SU-DHL-6 (cell line): ENCODE results near the gene DPP4.
A peak's percentile ranks its signal among the peaks of the same experiment; 100 is the strongest.

Source experiments
- EZH2phosphoT487 ChIP-seq: fragments of 200-600 bp; sonication (generic), shearing (Covaris generic); conservative IDR thresholded peaks from 2 replicates; pipeline ENCODE4 v1.6.1; 2018; ENCODE audit warnings: mild to moderate bottlenecking, antibody characterized with exemption, low read length, moderate library complexity, mixed read lengths
- TF ChIP-seq, protein P1 (sequence below): fragments of 200-600 bp; sonication (generic); IDR thresholded peaks from one replicate; pipeline ENCODE4 v1.5.1; 2017; ENCODE audit warnings: antibody characterized with exemption, mild to moderate bottlenecking, low read length, moderate library complexity; ENCODE audit not compliant: insufficient read depth, poor library complexity, severe bottlenecking

DNA sequence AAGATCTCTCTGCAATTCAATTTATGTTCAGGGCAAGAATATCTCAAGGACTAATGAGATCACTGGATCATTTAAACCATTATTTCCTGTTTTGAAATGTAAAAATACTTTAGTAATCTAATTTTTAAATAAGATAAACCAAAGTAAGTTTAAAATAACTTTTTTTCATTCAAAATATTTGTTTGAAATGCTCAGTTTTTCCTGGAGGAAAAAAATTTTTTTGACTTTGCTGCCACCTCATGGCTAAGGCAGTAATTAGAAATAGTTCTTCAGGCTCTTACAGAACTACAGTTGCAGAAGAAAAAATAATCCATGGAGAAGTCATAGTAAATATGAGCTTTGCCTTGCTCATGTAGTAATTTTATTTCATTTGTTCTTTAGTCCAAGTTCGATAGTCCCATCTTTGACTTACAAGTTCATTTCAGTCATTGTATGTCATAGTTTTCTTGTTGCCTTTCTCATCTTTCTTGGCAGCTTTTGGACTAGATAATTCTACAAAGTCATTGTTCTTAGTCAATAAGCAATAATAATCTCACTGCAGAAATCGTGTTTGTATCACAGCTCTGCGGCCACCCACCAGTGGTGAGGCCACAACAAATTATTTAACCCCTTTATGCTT, 127.4 kb downstream of the DPP4 start:
- TF ChIP-seq, protein P1, sequence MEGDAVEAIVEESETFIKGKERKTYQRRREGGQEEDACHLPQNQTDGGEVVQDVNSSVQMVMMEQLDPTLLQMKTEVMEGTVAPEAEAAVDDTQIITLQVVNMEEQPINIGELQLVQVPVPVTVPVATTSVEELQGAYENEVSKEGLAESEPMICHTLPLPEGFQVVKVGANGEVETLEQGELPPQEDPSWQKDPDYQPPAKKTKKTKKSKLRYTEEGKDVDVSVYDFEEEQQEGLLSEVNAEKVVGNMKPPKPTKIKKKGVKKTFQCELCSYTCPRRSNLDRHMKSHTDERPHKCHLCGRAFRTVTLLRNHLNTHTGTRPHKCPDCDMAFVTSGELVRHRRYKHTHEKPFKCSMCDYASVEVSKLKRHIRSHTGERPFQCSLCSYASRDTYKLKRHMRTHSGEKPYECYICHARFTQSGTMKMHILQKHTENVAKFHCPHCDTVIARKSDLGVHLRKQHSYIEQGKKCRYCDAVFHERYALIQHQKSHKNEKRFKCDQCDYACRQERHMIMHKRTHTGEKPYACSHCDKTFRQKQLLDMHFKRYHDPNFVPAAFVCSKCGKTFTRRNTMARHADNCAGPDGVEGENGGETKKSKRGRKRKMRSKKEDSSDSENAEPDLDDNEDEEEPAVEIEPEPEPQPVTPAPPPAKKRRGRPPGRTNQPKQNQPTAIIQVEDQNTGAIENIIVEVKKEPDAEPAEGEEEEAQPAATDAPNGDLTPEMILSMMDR = peak; percentile 53
- TF ChIP-seq EZH2phosphoT487 = no peak
